ENCODE results near the gene SBF2.
"Not testable (repeated sequence)": the region's sequence is repeated elsewhere in the genome, so short reads cannot be mapped to it uniquely, and the experiment has no call there.

The SBF2 gene

DNA sequence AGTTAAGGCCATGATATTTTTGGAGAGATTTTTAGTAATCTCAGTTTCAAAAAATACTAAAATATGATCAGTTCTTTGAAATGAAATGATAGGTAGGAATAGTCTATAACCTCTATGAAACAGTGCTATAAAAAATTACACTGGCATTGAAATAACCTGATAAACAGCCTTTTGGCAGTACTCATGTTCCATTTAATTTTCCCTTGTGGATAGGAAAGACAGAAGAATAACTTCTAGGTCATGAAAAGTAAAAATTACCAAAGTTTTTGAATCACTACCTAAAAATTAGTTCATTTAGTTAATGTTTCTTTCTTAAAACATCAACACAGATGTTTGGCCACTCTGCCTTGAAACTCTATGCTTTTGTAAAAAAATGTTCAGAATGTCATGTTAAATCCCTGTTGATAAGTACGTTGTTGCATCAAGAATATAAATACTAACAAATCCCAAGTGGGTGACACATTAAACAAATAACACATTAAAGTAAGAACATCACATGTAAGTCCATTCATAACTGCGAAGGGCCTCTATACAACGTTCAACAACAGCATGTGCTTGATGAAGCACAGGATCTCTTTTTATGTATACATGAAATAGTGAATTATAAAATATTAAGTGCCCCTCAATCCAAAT, 339.9 kb downstream of the SBF2 start:
- H3K4me3 ChIP-seq (ENCODE audit: low read depth, low read length) = no peak overlapping the region
- no peak for DNase-seq (ENCODE audit: low read depth)
- TF ChIP-seq, protein P1, sequence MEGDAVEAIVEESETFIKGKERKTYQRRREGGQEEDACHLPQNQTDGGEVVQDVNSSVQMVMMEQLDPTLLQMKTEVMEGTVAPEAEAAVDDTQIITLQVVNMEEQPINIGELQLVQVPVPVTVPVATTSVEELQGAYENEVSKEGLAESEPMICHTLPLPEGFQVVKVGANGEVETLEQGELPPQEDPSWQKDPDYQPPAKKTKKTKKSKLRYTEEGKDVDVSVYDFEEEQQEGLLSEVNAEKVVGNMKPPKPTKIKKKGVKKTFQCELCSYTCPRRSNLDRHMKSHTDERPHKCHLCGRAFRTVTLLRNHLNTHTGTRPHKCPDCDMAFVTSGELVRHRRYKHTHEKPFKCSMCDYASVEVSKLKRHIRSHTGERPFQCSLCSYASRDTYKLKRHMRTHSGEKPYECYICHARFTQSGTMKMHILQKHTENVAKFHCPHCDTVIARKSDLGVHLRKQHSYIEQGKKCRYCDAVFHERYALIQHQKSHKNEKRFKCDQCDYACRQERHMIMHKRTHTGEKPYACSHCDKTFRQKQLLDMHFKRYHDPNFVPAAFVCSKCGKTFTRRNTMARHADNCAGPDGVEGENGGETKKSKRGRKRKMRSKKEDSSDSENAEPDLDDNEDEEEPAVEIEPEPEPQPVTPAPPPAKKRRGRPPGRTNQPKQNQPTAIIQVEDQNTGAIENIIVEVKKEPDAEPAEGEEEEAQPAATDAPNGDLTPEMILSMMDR (IDR thresholded peaks at IDR 0.05; ENCODE audit: low read depth, low read length, missing control alignments) = no peak

DNA sequence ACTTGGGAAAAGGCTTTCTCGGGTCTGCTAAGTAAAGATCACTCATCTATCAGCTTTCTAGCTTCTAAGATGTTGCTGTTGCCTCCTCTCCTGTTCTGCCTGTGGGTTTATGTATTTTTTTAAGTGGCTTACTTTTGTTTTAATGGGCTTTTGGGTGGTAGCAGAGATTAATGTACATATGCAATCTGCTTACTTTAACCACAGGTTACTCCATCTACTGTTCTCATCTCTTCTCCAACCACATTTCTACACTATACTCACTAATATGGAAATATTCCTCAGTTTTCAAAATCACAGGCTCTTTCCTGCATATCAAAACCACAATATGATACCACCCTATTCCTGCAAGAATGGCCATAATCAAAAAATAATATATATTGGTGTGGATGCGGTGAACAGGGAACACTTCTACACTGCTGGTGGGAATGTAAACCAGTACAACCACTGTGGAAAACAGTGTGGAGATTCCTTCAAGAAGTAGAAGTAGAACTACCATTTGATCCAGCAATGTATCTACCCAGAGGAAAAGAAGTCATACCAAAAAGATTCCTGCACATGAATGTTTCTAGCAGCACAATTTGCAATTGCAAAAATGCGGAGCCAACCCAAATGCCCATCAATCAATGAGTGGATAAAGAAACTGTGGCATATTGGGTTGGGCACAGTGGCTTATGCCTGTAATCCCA, 341.4 kb downstream of the SBF2 start:
- TF ChIP-seq, protein P1 (IDR thresholded peaks at IDR 0.05; ENCODE audit: low read depth, low read length, missing control alignments) = no peak
- DNase-seq (ENCODE audit: low read depth) = no peak
- H3K4me3 ChIP-seq (ENCODE audit: low read depth, low read length) = no peak overlapping the region

DNA sequence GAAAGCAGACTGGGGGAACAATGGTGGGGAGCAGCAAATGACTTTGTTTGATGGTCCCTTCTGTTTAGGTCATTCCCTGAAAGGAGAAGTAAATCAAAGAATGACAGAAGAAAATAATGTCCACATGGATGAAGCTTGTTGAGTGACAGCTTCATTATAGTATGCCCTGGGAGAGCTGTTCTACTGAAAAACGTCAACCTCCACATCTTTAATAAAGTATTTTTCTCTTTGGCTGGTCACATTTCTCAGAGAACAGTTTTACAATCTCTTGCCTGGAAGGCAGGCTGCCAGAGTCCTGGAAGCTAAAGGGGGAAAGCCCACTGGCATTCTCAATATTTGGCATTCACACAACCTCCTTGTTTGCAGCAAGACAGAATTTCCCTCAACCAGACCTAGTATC, 342.2 kb downstream of the SBF2 start:
- no peak overlapping the region for H3K4me3 ChIP-seq (ENCODE audit: low read depth, low read length)
- TF ChIP-seq, protein P1 (IDR thresholded peaks at IDR 0.05; ENCODE audit: low read depth, low read length, missing control alignments) = no peak
- DNase-seq (ENCODE audit: low read depth) = no peak

GRCh38 chr11:9950462-9950861, 343.6 kb downstream of the SBF2 start:
- TF ChIP-seq, protein P1 (IDR thresholded peaks at IDR 0.05; ENCODE audit: low read depth, low read length, missing control alignments) = no peak
- no peak overlapping the region for H3K4me3 ChIP-seq (ENCODE audit: low read depth, low read length)
- no peak for DNase-seq (ENCODE audit: low read depth)

DNA sequence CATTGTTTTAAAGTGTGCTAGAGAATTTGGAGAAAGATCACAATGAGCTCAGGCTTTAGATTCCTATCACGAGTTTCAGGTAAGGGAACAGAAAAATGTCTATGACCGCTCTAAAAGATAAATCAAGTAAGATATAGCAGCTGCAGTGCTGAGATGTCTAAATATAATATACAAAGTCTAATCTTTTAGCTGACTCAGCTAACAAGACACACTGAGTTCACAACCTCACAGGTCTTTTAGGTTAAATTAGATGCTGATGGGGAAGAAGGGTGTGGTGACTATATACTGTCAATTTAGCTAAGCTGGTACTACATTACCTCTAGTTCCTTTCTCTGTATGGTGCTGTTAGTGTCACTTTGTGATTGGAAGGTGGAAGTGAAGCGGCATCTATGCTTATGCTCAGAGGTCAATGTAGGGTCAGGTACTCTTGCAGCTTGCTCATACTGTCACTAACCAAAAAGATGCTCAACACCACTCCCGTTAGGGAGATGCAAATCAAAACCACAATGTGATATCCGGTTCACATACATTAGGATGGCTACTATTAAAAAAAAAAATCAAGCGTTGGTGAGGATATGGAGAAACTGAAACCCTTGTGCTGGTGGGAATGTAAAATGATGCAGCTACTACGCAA, 346.7 kb downstream of the SBF2 start:
- H3K4me3 ChIP-seq (ENCODE audit: low read depth, low read length) = no peak overlapping the region
- TF ChIP-seq, protein P1 (IDR thresholded peaks at IDR 0.05; ENCODE audit: low read depth, low read length, missing control alignments) = no peak
- peak; percentile 44 for DNase-seq (ENCODE audit: low read depth)

DNA sequence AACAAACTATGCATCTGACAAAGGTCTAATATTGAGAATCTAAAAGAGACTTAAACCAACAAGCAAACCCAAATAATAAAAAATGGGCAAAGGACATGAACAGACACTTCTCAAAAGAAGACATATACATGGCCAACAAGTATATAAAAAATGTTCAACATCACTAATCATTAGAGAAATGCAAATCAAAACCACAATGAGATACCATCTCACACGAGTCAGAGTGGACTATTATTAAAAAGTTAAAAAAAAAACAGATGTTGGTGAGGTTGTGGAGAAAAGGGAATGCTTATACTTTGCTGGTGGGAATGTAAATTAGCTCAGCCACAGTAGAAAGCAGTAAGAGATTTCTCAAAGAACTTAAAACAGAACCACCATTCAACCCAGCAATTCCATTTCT, 348.3 kb downstream of the SBF2 start:
- DNase-seq (ENCODE audit: low read depth); H3K4me3 ChIP-seq (ENCODE audit: low read depth, low read length): not testable (repeated sequence)

DNA sequence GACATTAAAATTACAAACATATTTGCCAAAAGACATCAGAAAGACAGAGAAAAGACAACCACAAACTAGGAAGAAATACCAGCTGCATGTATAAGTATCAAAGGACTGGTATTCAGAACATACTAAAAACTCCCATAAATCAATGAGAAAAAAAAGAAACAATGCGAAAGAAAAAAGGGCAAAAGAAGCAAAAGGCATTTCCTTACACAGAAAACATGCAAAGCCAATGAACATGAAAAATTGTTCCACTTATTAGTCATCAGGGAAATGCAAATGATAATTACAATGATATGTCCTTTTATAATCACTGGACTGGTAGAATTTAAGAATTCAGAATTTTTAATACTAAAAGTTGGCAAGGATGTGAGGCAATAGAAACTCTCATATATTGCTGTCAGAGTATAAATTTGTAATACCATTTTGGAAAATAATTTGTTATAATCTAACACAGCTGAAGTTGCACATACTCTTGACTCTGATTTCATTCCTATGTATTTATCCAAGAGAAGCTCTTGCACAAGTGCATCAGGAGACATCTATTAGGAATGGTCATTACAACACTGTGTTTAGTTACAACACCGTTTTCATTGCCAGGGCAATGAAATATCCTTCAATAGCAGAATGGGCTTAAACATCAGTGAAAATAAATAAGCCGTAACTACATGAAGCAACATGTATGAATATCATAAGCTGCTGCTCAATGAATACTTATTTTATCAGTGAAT, 350.5 kb downstream of the SBF2 start:
- DNase-seq (ENCODE audit: low read depth) = no peak
- no peak overlapping the region for H3K4me3 ChIP-seq (ENCODE audit: low read depth, low read length)
- TF ChIP-seq, protein P1 (IDR thresholded peaks at IDR 0.05; ENCODE audit: low read depth, low read length, missing control alignments) = no peak
